Smooth muscle cell (in vitro differentiated cells): ENCODE measurements around the gene RSAD1. TPM values are rescaled to one million over a fixed set of nuclear protein-coding genes. Genes with fewer than 3 reads are reported as not detected.

Experiments
- DNase-seq: peaks from one replicate; lab custom pipeline; 2025; ENCODE audit not compliant: unreplicated experiment; lab: John Stamatoyannopoulos, UW
- H2AFZ ChIP-seq: fragments of 200-600 bp; sonication (generic); 2 replicates; pipeline ENCODE4 v1.6.0; 2016; ENCODE audit warnings: antibody characterized with exemption, low read depth, mild to moderate bottlenecking
- H3F3A ChIP-seq: fragments of 200-600 bp; sonication (generic); 2 replicates; pipeline ENCODE4 v1.6.0; 2017; ENCODE audit warnings: antibody characterized with exemption, low read depth
- H3K27ac ChIP-seq: fragments of 200-600 bp; sonication (generic); 2 replicates; pipeline ENCODE4 v1.5.1; 2016; ENCODE audit warnings: low read depth, mild to moderate bottlenecking
- H3K27me3 ChIP-seq: fragments of 200-600 bp; sonication (generic); 2 replicates; pipeline ENCODE4 v1.6.1; 2016; ENCODE audit warnings: low read depth, mild to moderate bottlenecking
- H3K36me3 ChIP-seq: fragments of 200-600 bp; sonication (generic); 2 replicates; pipeline ENCODE4 v1.5.1; 2016; ENCODE audit warnings: low read depth
- H3K4me1 ChIP-seq: fragments of 200-600 bp; sonication (generic); 2 replicates; pipeline ENCODE4 v1.5.1; 2016; ENCODE audit warnings: low read depth
- H3K4me2 ChIP-seq: fragments of 200-600 bp; sonication (generic); 2 replicates; pipeline ENCODE4 v1.6.0; 2016; ENCODE audit warnings: mild to moderate bottlenecking
- H3K4me3 ChIP-seq: fragments of 200-600 bp; sonication (generic); 2 replicates; pipeline ENCODE4 v1.5.1; 2016; ENCODE audit warnings: mild to moderate bottlenecking
- H3K79me2 ChIP-seq: fragments of 200-600 bp; sonication (generic); 2 replicates; pipeline ENCODE4 v1.6.0; 2016; ENCODE audit warnings: low read depth, mild to moderate bottlenecking
- H3K9ac ChIP-seq: fragments of 200-600 bp; sonication (generic); 2 replicates; pipeline ENCODE4 v1.6.0; 2016; ENCODE audit warnings: low read depth
- H3K9me3 ChIP-seq: fragments of 200-600 bp; sonication (generic); replicated peaks from 2 replicates; pipeline ENCODE4 v1.5.1; 2016; ENCODE audit warnings: low read depth
- H4K20me1 ChIP-seq: fragments of 200-600 bp; sonication (generic); 2 replicates; pipeline ENCODE4 v1.6.0; 2016; ENCODE audit warnings: low read depth
- WGBS: methylation state at CpG from one replicate; pipeline ENCODE4 v1.1.7; 2016; ENCODE audit warnings: low lambda C conversion rate; 5-methylcytosine and 5-hydroxymethylcytosine counted together
- polyA plus RNA-seq: library from polyadenylated mRNA; unstranded; fragments of >200 nt; fragmentation: Nextera tagmentation; extraction: Ambion mirVana; gene quantifications from 2 replicates; pipeline ENCODE4 v1.2.1, GENCODE V29; 2016
- total RNA-seq: library from RNA; depleted of rRNA; stranded (reverse); fragments of >200 nt; gene quantifications from 2 replicates; pipeline ENCODE4 v1.2.3, GENCODE V29; 2014
- TF ChIP-seq, protein P1 (sequence below): fragments of 200-600 bp; sonication (generic); IDR thresholded peaks from 2 replicates; pipeline ENCODE4 v1.5.1; 2017; ENCODE audit warnings: borderline replicate concordance, mild to moderate bottlenecking, antibody characterized with exemption; ENCODE audit not compliant: insufficient read depth, poor library complexity, severe bottlenecking

RSAD1 gene
- total and polyA plus RNA-seq, 2 experiments from 2014 or later: 11.4 to 21.1 TPM

DNA sequence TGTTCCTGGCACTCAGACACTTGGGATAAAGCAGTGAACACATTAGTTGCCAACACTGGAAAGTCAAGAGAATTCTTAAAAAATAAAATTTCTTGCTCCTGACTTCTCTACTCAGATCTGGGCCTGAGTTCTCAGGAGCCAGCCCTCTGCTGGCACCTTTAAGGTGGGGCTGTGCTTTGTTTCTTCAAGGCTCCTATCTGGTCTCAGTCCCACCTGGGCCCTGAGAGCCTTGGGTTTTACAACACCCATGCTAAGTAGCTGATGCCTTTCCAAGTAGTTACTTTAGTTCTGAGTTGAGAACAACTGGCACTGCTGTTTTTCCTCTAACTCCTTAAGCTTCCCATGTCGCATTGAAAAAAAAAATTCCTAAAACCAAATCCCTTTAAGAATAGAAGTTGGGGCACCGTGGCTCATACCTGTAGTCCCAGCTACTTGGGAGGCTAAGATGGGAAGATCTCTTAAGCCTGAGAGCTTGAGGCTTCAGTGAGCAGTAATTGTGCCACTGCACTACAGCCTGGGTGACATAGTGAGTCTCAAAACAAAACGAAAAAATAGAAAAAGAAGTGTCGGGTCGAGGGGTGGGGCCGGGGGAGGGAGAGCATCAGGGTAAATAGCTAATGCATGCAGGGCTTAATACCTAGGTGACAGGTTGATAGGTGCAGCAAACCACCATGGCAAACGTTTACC is 26.6 kb upstream of the RSAD1 start:
- H2AFZ ChIP-seq: no peak overlapping the region
- H3K4me1 ChIP-seq: no peaks in the 10 kb centered on the region
- H3K9me3 ChIP-seq: no peaks in the 10 kb centered on the region
- peaks cover 11% of the 10 kb centered on the region for H4K20me1 ChIP-seq
- 89% methylated on average over 7 of the region's 7 CpGs for WGBS
- H3F3A ChIP-seq: no peaks in the 10 kb centered on the region
- H3K36me3 ChIP-seq: no peaks in the 10 kb centered on the region
- H3K27me3 ChIP-seq: no peaks in the 10 kb centered on the region
- no peak for DNase-seq
- H3K27ac ChIP-seq: no peak overlapping the region
- TF ChIP-seq, protein P1, sequence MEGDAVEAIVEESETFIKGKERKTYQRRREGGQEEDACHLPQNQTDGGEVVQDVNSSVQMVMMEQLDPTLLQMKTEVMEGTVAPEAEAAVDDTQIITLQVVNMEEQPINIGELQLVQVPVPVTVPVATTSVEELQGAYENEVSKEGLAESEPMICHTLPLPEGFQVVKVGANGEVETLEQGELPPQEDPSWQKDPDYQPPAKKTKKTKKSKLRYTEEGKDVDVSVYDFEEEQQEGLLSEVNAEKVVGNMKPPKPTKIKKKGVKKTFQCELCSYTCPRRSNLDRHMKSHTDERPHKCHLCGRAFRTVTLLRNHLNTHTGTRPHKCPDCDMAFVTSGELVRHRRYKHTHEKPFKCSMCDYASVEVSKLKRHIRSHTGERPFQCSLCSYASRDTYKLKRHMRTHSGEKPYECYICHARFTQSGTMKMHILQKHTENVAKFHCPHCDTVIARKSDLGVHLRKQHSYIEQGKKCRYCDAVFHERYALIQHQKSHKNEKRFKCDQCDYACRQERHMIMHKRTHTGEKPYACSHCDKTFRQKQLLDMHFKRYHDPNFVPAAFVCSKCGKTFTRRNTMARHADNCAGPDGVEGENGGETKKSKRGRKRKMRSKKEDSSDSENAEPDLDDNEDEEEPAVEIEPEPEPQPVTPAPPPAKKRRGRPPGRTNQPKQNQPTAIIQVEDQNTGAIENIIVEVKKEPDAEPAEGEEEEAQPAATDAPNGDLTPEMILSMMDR: no peak
- peaks cover 4% of the 10 kb centered on the region for H3K79me2 ChIP-seq
- H3K9ac ChIP-seq: no peak overlapping the region
- H3K4me2 ChIP-seq: no peak overlapping the region
- H3K4me3 ChIP-seq: no peak overlapping the region

DNA sequence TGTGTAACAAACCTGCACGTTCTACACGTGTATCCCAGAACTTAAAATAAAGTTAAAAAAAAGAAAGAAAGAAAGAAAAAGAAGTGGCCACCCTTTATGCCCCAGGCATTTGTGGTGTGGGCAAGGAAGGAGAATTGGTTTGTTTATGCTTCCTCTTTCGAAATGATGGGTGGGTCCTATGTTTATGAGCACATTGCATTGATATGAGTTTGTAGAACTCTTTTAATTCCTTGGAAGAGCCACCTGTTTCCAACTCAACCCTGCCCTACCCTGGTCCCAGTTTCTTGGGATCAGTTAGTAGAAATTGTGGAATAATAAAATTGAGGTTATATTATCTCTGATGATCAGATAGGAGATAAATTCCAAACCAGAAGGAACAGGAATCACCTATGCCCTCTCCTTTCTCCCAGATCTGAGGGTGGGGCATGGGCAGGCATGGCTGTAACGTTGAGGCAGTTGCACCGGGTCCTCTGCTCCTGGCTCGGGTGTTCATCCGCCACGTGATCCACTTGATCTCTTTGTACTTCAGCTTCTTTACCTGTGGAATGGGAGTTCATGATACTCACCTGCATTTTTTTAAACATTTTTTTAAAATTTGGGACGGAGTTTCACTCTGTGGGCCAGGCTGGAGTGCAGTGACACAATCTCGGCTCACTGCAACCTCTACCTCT is 25.9 kb upstream of the RSAD1 start:
- WGBS: 87% methylated on average over 10 of the region's 10 CpGs
- H4K20me1 ChIP-seq: peaks cover 14% of the 10 kb centered on the region
- H3K36me3 ChIP-seq: no peaks in the 10 kb centered on the region
- TF ChIP-seq, protein P1: no peak
- DNase-seq: no peak
- H3K9me3 ChIP-seq: no peaks in the 10 kb centered on the region
- H2AFZ ChIP-seq: no peak overlapping the region
- peaks cover 4% of the 10 kb centered on the region for H3K79me2 ChIP-seq
- no peaks in the 10 kb centered on the region for H3K4me1 ChIP-seq
- H3K9ac ChIP-seq: no peak overlapping the region
- no peaks in the 10 kb centered on the region for H3F3A ChIP-seq
- no peak overlapping the region for H3K27ac ChIP-seq
- H3K4me3 ChIP-seq: no peak overlapping the region
- no peaks in the 10 kb centered on the region for H3K27me3 ChIP-seq
- no peak overlapping the region for H3K4me2 ChIP-seq

DNA sequence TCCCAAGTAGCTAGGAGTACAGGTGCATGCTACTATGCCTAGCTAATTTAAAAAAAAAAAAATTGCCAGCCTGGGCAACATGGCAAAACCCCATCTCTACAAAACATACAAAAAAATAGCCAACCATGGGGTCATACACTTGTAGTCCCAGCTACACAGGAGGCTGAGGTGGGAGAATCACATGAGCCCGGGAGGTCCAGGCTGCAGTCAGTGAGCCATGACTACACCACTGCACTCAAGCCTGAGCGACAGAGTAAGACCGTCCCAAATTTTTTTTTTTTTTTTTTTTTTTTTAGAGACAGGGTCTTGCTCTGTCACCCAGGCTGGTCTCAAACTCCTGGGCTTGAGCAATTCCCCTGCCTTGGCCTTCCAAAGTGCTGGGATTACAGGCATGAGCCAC is 24.8 kb upstream of the RSAD1 start:
- no peak overlapping the region for H3K4me3 ChIP-seq
- H3K4me1 ChIP-seq: no peaks in the 10 kb centered on the region
- H3K4me2 ChIP-seq: no peak overlapping the region
- no peak for DNase-seq
- TF ChIP-seq, protein P1: no peak
- WGBS: 85% methylated on average over 3 of the region's 3 CpGs
- no peak overlapping the region for H2AFZ ChIP-seq
- H3K36me3 ChIP-seq: no peaks in the 10 kb centered on the region
- H3K9ac ChIP-seq: no peak overlapping the region
- H3F3A ChIP-seq: no peaks in the 10 kb centered on the region
- no peak overlapping the region for H3K27ac ChIP-seq
- H3K9me3 ChIP-seq: no peaks in the 10 kb centered on the region
- peaks cover 20% of the 10 kb centered on the region for H4K20me1 ChIP-seq
- peaks cover 4% of the 10 kb centered on the region for H3K79me2 ChIP-seq
- H3K27me3 ChIP-seq: no peaks in the 10 kb centered on the region

DNA sequence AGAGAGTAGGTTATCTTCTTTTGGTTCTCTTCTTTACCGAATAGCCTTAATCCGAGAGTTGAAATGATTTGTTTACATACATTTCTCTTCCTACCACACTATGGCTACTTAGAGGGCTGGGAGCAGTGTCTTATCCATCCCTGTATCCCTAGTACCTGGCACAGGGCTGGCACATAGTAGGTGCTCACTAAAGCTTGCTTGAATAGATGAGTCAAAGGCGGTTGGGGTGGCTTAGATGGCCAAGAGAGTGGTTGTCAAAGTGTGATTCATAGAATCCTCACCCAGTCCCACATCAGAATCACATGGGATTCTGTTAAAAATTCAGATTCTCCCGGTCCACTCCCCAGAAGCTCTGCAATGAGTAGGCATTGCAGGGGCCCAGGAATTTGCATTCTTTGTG is 21.0 kb upstream of the RSAD1 start:
- no peaks in the 10 kb centered on the region for H3K9me3 ChIP-seq
- H3K36me3 ChIP-seq: no peaks in the 10 kb centered on the region
- H3K4me2 ChIP-seq: no peak overlapping the region
- H3K9ac ChIP-seq: no peak overlapping the region
- H3F3A ChIP-seq: no peaks in the 10 kb centered on the region
- no peak overlapping the region for H3K27ac ChIP-seq
- TF ChIP-seq, protein P1: no peak
- H3K27me3 ChIP-seq: no peaks in the 10 kb centered on the region
- no peaks in the 10 kb centered on the region for H3K79me2 ChIP-seq
- H3K4me3 ChIP-seq: no peak overlapping the region
- H3K4me1 ChIP-seq: no peaks in the 10 kb centered on the region
- peaks cover 20% of the 10 kb centered on the region for H4K20me1 ChIP-seq
- no peak for DNase-seq
- WGBS: 94% methylated on average over 4 of the region's 4 CpGs
- no peak overlapping the region for H2AFZ ChIP-seq
